DOHH2 (cell line): Measurements from ENCODE around the gene ABCC8.

Experiments used
- CTCF ChIP-seq: fragments of 200-600 bp; sonication (generic); IDR thresholded peaks from one replicate; pipeline ENCODE4 v1.5.1; 2014; ENCODE audit warnings: antibody characterized with exemption, mild to moderate bottlenecking, low read depth, low read length; ENCODE audit not compliant: poor library complexity, severe bottlenecking
- EZH2phosphoT487 ChIP-seq: fragments of 200-600 bp; sonication (generic); IDR thresholded peaks from 2 replicates; pipeline ENCODE4 v1.6.1; 2017; ENCODE audit warnings: borderline replicate concordance, mild to moderate bottlenecking, antibody characterized with exemption, low read length, moderate library complexity, mixed read lengths

- TF ChIP-seq EZH2phosphoT487 (no peak), CTCF (no peak)
Measured at GRCh38 chr11:17397311-17398002, 79.2 kb downstream of the ABCC8 start.
